H9 (cell line): ENCODE data around the gene LARGE1. TPM values are rescaled to one million over a fixed set of nuclear protein-coding genes. Genes with fewer than 3 reads are reported as not detected.
A peak's percentile ranks its signal among the peaks of the same experiment; 100 is the strongest.

Experiments used
- DNase-seq: peaks from one replicate; pipeline ENCODE4 v3.0.0-alpha.2; 2017
- H2AFZ ChIP-seq: one replicate; pipeline ENCODE4 v1.6.1; 2013; ENCODE audit warnings: mild to moderate bottlenecking, low read length, control low read depth, moderate library complexity
- H2AK5ac ChIP-seq: 2 replicates; pipeline ENCODE4 v1.6.1; 2013; ENCODE audit warnings: low read length, control low read depth, mixed read lengths; ENCODE audit not compliant: insufficient read length
- H2BK120ac ChIP-seq: one replicate; pipeline ENCODE4 v1.6.1; 2013; ENCODE audit warnings: low read depth, mild to moderate bottlenecking, low read length, control low read depth, inconsistent platforms; ENCODE audit not compliant: poor library complexity, severe bottlenecking
- H2BK12ac ChIP-seq: 2 replicates; pipeline ENCODE4 v1.6.1; 2013; ENCODE audit warnings: low read length, control low read depth, mixed read lengths, low read depth; ENCODE audit not compliant: insufficient read length
- H2BK15ac ChIP-seq: 2 replicates; pipeline ENCODE4 v1.6.1; 2013; ENCODE audit warnings: low read depth, low read length, control low read depth
- H2BK20ac ChIP-seq: one replicate; pipeline ENCODE4 v1.6.1; 2013; ENCODE audit warnings: low read depth, mild to moderate bottlenecking, low read length, control low read depth, inconsistent platforms; ENCODE audit not compliant: poor library complexity, severe bottlenecking
- H2BK5ac ChIP-seq: 2 replicates; pipeline ENCODE4 v1.6.1; 2013; ENCODE audit warnings: low read length, control low read depth, mixed read lengths; ENCODE audit not compliant: insufficient read length
- H3K14ac ChIP-seq: 2 replicates; pipeline ENCODE4 v1.6.1; 2013; ENCODE audit warnings: low read length, control low read depth; ENCODE audit not compliant: insufficient read depth
- H3K18ac ChIP-seq: 2 replicates; pipeline ENCODE4 v1.6.1; 2013; ENCODE audit warnings: low read depth, mild to moderate bottlenecking, mixed read lengths, low read length, control low read depth; ENCODE audit not compliant: insufficient read length
- H3K23ac ChIP-seq: 2 replicates; pipeline ENCODE4 v1.6.1; 2013; ENCODE audit warnings: low read length, control low read depth, mixed read lengths, low read depth; ENCODE audit not compliant: insufficient read length
- H3K23me2 ChIP-seq: 2 replicates; pipeline ENCODE4 v1.6.1; 2013; ENCODE audit warnings: low read depth, mild to moderate bottlenecking, mixed read lengths, low read length, control low read depth; ENCODE audit not compliant: insufficient read length, poor library complexity, severe bottlenecking
- H3K27ac ChIP-seq: 2 replicates; pipeline ENCODE4 v1.5.1; 2013; ENCODE audit warnings: low read length, control low read depth, mixed read lengths, low read depth; ENCODE audit not compliant: insufficient read length
- H3K27me3 ChIP-seq: 2 replicates; pipeline ENCODE4 v1.6.1; 2013; ENCODE audit warnings: low read length, control low read depth, inconsistent platforms; ENCODE audit not compliant: insufficient read depth
- H3K4ac ChIP-seq: 2 replicates; pipeline ENCODE4 v1.6.1; 2013; ENCODE audit warnings: low read depth, mild to moderate bottlenecking, control low read depth, inconsistent platforms, low read length, moderate library complexity
- H3K4me1 ChIP-seq: 2 replicates; pipeline ENCODE4 v1.6.1; 2013; ENCODE audit warnings: low read length, control low read depth, inconsistent platforms; ENCODE audit not compliant: insufficient read depth
- H3K4me2 ChIP-seq: 2 replicates; pipeline ENCODE4 v1.6.1; 2013; ENCODE audit warnings: low read length, control low read depth, mixed read lengths; ENCODE audit not compliant: insufficient read length, insufficient read depth
- H3K56ac ChIP-seq: 2 replicates; pipeline ENCODE4 v1.6.1; 2013; ENCODE audit warnings: low read depth, mild to moderate bottlenecking, mixed read lengths, low read length, control low read depth; ENCODE audit not compliant: insufficient read length
- H3K79me1 ChIP-seq: 2 replicates; pipeline ENCODE4 v1.6.1; 2013; ENCODE audit warnings: low read depth, mild to moderate bottlenecking, moderate library complexity, low read length, control low read depth, inconsistent platforms; ENCODE audit not compliant: insufficient read depth, poor library complexity, severe bottlenecking
- H3K79me2 ChIP-seq: 2 replicates; pipeline ENCODE4 v1.6.1; 2013; ENCODE audit warnings: low read length, control low read depth, inconsistent platforms; ENCODE audit not compliant: insufficient read depth
- H3K9ac ChIP-seq: 2 replicates; pipeline ENCODE4 v1.6.1; 2013; ENCODE audit warnings: low read length, control low read depth, mixed read lengths; ENCODE audit not compliant: insufficient read length; ENCODE audit errors: extremely low read depth
- H3K9me3 ChIP-seq: one replicate; pipeline ENCODE4 v1.6.1; 2013; ENCODE audit warnings: low read depth, low read length, inconsistent platforms; ENCODE audit not compliant: control insufficient read depth
- H3T11ph ChIP-seq: one replicate; pipeline ENCODE4 v1.6.1; 2013; ENCODE audit warnings: mild to moderate bottlenecking, low read length, control low read depth, inconsistent platforms
- H4K20me1 ChIP-seq: one replicate; pipeline ENCODE4 v1.6.1; 2013; ENCODE audit not compliant: control insufficient read depth, insufficient read length, insufficient read depth
- H4K5ac ChIP-seq: 2 replicates; pipeline ENCODE4 v1.6.1; 2013; ENCODE audit warnings: low read depth, mild to moderate bottlenecking, mixed read lengths, low read length, control low read depth; ENCODE audit not compliant: insufficient read length
- H4K8ac ChIP-seq: replicated peaks from 2 replicates; pipeline ENCODE4 v1.6.1; 2013; ENCODE audit warnings: low read length, control low read depth, mixed read lengths, low read depth; ENCODE audit not compliant: insufficient read length
- H4K91ac ChIP-seq: 2 replicates; pipeline ENCODE4 v1.6.1; 2013; ENCODE audit warnings: low read depth, mild to moderate bottlenecking, moderate library complexity, mixed read lengths, low read length, control low read depth; ENCODE audit not compliant: insufficient read length
- H3K27ac Mint-ChIP-seq, 3 experiments: 2 replicates in 2 of 3; 3 replicates in 1 of 3; pipeline ENCODE4 v1.8.0; 2020 to 2021; ENCODE audit warnings: mixed read lengths in 3 of 3, mild to moderate bottlenecking in 1 of 3, moderate library complexity in 1 of 3
- H3K27me3 Mint-ChIP-seq: 2 replicates; pipeline ENCODE4 v1.8.0; 2021; ENCODE audit warnings: low read depth, mild to moderate bottlenecking, moderate library complexity, mixed read lengths
- H3K36me3 Mint-ChIP-seq, 3 experiments: 2 replicates in 2 of 3; 3 replicates in 1 of 3; pipeline ENCODE4 v1.8.0; 2020 to 2021; ENCODE audit warnings: low read depth in 3 of 3, mixed read lengths in 3 of 3; ENCODE audit not compliant: insufficient read depth in 1 of 3
- H3K4me1 Mint-ChIP-seq, 2 experiments: 2 replicates each; pipeline ENCODE4 v1.8.0; 2020; ENCODE audit warnings: mixed read lengths in 2 of 2
- H3K4me3 Mint-ChIP-seq, 2 experiments: 2 replicates in 1 of 2; 3 replicates in 1 of 2; pipeline ENCODE4 v1.8.0; 2020 to 2021; ENCODE audit warnings: mild to moderate bottlenecking in 2 of 2, mixed read lengths in 2 of 2, moderate library complexity in 1 of 2
- H3K9me3 Mint-ChIP-seq, 2 experiments: 2 replicates in 1 of 2; 3 replicates in 1 of 2; pipeline ENCODE4 v1.8.0; 2020; ENCODE audit warnings: mild to moderate bottlenecking in 2 of 2, mixed read lengths in 2 of 2, moderate library complexity in 1 of 2
- WGBS: extraction: QIAGEN DNeasy Blood & Tissue Kit; methylation state at CpG from one replicate; pipeline ENCODE4 v1.1.7; 2013; ENCODE audit warnings: missing lambda C conversion rate, low lambda C conversion rate, mixed read lengths; ENCODE audit not compliant: insufficient read length; ENCODE audit errors: extremely low coverage; 5-methylcytosine and 5-hydroxymethylcytosine counted together
- total RNA-seq: library from RNA; stranded (reverse); gene quantifications from 2 replicates; pipeline ENCODE4 v1.2.1, GENCODE V29; 2021
- TF ChIP-seq, protein P1 (sequence below): fragments of 200-600 bp; sonication (generic); conservative IDR thresholded peaks from 3 replicates; pipeline ENCODE4 v1.8.0; 2021; ENCODE audit warnings: antibody characterized with exemption, mild to moderate bottlenecking

LARGE1 gene
- total RNA-seq, 1 experiment from 2014 or later, result 43.5 TPM

DNA sequence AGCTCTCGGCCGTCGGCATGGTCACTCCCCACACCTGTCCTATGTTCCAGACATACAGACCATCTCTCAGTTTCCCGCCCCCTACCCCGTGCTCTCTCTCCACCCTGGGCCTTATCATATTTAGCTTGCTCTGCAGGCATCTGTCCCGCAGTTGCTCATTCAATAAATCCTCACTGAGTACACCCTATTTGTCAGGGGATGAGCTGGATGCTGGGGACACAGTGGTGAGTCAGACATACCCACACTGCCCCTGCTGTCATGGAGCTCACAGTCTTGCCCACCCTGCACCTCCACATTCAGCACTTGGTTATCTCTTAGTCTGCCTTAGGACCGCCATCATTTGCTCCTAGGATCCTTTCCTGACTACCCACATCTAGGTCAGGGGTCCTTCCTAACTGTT, 313.8 kb downstream of the LARGE1 start:
- Histone ChIP-seq H3T11ph (no peak overlapping the region), H4K91ac (no peak overlapping the region), H3K27ac (no peak overlapping the region), H4K8ac (no peak overlapping the region), H3K18ac (no peak overlapping the region), H2BK20ac (no peak overlapping the region), H3K79me1 (no peaks in the 10 kb centered on the region), H3K4me1 (no peaks in the 10 kb centered on the region), H2AFZ (no peak overlapping the region), H3K23me2 (no peaks in the 10 kb centered on the region), H3K79me2 (0 out of 2 replicates have a peak, but pooled peaks cover 1% of the 10 kb centered on the region), H4K5ac (no peak overlapping the region), H3K14ac (no peak overlapping the region), H2BK12ac (no peak overlapping the region), H2BK5ac (no peak overlapping the region), H2BK15ac (no peak overlapping the region), H2BK120ac (no peak overlapping the region), H2AK5ac (no peak overlapping the region), H3K4ac (no peak overlapping the region), H3K23ac (no peak overlapping the region), H3K9ac (no peak overlapping the region), H4K20me1 (no peaks in the 10 kb centered on the region), H3K9me3 (peaks cover 7% of the 10 kb centered on the region), H3K4me2 (no peak overlapping the region), H3K27me3 (no peaks in the 10 kb centered on the region), H3K56ac (no peak overlapping the region)
- TF ChIP-seq, protein P1, sequence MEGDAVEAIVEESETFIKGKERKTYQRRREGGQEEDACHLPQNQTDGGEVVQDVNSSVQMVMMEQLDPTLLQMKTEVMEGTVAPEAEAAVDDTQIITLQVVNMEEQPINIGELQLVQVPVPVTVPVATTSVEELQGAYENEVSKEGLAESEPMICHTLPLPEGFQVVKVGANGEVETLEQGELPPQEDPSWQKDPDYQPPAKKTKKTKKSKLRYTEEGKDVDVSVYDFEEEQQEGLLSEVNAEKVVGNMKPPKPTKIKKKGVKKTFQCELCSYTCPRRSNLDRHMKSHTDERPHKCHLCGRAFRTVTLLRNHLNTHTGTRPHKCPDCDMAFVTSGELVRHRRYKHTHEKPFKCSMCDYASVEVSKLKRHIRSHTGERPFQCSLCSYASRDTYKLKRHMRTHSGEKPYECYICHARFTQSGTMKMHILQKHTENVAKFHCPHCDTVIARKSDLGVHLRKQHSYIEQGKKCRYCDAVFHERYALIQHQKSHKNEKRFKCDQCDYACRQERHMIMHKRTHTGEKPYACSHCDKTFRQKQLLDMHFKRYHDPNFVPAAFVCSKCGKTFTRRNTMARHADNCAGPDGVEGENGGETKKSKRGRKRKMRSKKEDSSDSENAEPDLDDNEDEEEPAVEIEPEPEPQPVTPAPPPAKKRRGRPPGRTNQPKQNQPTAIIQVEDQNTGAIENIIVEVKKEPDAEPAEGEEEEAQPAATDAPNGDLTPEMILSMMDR, result no peak
- H3K36me3 Mint-ChIP-seq, result peaks cover 19 to 27% (median 20%) of the 10 kb centered on the region in 3 experiments
- no peak overlapping the region for H3K4me3 Mint-ChIP-seq
- DNase-seq, result no peak
- H3K27ac Mint-ChIP-seq, result peak overlapping the region in 1 of 3 experiments; percentile 14; a peak in 1 of 7 replicates
- H3K4me1 Mint-ChIP-seq, result peaks cover 7 to 10% of the 10 kb centered on the region in 2 experiments
- H3K9me3 Mint-ChIP-seq, result peaks cover 9 to 10% of the 10 kb centered on the region in 2 experiments; a peak in 4 of 5 replicates
- no CpG with 5 or more reads among the region's 7 CpGs for WGBS
- peaks cover 2% of the 10 kb centered on the region; the same call in 1 of the 2 replicates for H3K27me3 Mint-ChIP-seq
